HepG2 (cell line): ENCODE results near the gene KRTAP3-3. TPM values are rescaled to one million over a fixed set of nuclear protein-coding genes. Genes with fewer than 3 reads are reported as not detected.

Experiments
- ATF7-NPFF ChIP-seq: sonication (generic); formaldehyde crosslinking; IDR thresholded peaks from 2 replicates; pipeline ENCODE4 v1.8.1; 2023; ENCODE audit warnings: mild to moderate bottlenecking, low read depth, missing genetic modification reagents, moderate library complexity
- CEBPG ChIP-seq: IDR thresholded peaks from 2 replicates; pipeline ENCODE4 v1.6.1; 2016
- CENPX ChIP-seq: sonication (generic); formaldehyde crosslinking; IDR thresholded peaks from 2 replicates; pipeline ENCODE4 v1.9.0; 2021; ENCODE audit warnings: mild to moderate bottlenecking, missing genetic modification reagents, moderate library complexity
- DPF2 ChIP-seq: sonication (generic); formaldehyde crosslinking; IDR thresholded peaks from 2 replicates; pipeline ENCODE4 v1.4.0; 2020; ENCODE audit warnings: mild to moderate bottlenecking, low read depth, missing genetic modification reagents, borderline replicate concordance
- E2F1 ChIP-seq: sonication (generic); formaldehyde crosslinking; IDR thresholded peaks from 2 replicates; pipeline ENCODE4 v1.5.0; 2020; ENCODE audit warnings: missing genetic modification reagents
- ETV5 ChIP-seq: IDR thresholded peaks from 2 replicates; pipeline ENCODE4 v1.6.1; 2018; ENCODE audit warnings: missing biosample characterization, missing genetic modification reagents, inconsistent platforms, borderline replicate concordance
- FOXM1 ChIP-seq: sonication (generic); formaldehyde crosslinking; IDR thresholded peaks from 2 replicates; pipeline ENCODE4 v1.5.0; 2020; ENCODE audit warnings: missing genetic modification reagents
- FOXO1 ChIP-seq: sonication (generic); formaldehyde crosslinking; IDR thresholded peaks from 2 replicates; pipeline ENCODE4 v1.4.0; 2020; ENCODE audit warnings: missing genetic modification reagents
- MIXL1 ChIP-seq: IDR thresholded peaks from 2 replicates; pipeline ENCODE4 v1.6.1; 2016
- MYC ChIP-seq: sonication (generic); formaldehyde crosslinking; IDR thresholded peaks from 2 replicates; pipeline ENCODE4 v1.9.0; 2021; ENCODE audit warnings: missing genetic modification reagents, borderline replicate concordance
- NFRKB ChIP-seq: fragments of 450-650 bp; IDR thresholded peaks from 2 replicates; pipeline ENCODE4 v1.6.1; 2017
- POGK ChIP-seq: sonication (generic); formaldehyde crosslinking; conservative IDR thresholded peaks from 2 replicates; pipeline ENCODE4 v1.8.0; 2022; ENCODE audit warnings: mild to moderate bottlenecking, moderate library complexity, missing genetic modification reagents
- SP4 ChIP-seq: sonication (generic); formaldehyde crosslinking; IDR thresholded peaks from 2 replicates; pipeline ENCODE4 v1.8.1; 2023; ENCODE audit warnings: mild to moderate bottlenecking, missing genetic modification reagents
- TARDBP ChIP-seq: sonication (generic); formaldehyde crosslinking; IDR thresholded peaks from 2 replicates; pipeline ENCODE4 v1.8.0; 2022; ENCODE audit warnings: mild to moderate bottlenecking, missing genetic modification reagents
- TBX3 ChIP-seq: fragments of 450-650 bp; IDR thresholded peaks from 2 replicates; pipeline ENCODE4 v1.6.1; 2017; ENCODE audit warnings: antibody characterized with exemption, mild to moderate bottlenecking, inconsistent platforms, borderline replicate concordance
- ZBTB25 ChIP-seq: IDR thresholded peaks from 2 replicates; pipeline ENCODE4 v1.6.1; 2018; ENCODE audit warnings: missing genetic modification reagents
- ZFAT ChIP-seq: sonication (generic); formaldehyde crosslinking; conservative IDR thresholded peaks from 2 replicates; pipeline ENCODE4 v1.8.1; 2023; ENCODE audit warnings: missing genetic modification reagents, inconsistent platforms
- ZNF12 ChIP-seq: sonication (generic); formaldehyde crosslinking; IDR thresholded peaks from 2 replicates; pipeline ENCODE4 v1.5.0; 2020; ENCODE audit warnings: missing genetic modification reagents
- ZNF292 ChIP-seq: sonication (generic); formaldehyde crosslinking; IDR thresholded peaks from 2 replicates; pipeline ENCODE4 v1.8.1; 2022; ENCODE audit warnings: mild to moderate bottlenecking, low read depth, missing genetic modification reagents, borderline replicate concordance
- ZNF441 ChIP-seq: sonication (generic); formaldehyde crosslinking; IDR thresholded peaks from 2 replicates; pipeline ENCODE4 v1.7.0; 2021; ENCODE audit warnings: missing genetic modification reagents, borderline replicate concordance
- ZNF562 ChIP-seq: sonication (generic); formaldehyde crosslinking; IDR thresholded peaks from 2 replicates; pipeline ENCODE4 v1.8.0; 2022; ENCODE audit warnings: missing genetic modification reagents, borderline replicate concordance
- ZNF569 ChIP-seq: sonication (generic); formaldehyde crosslinking; IDR thresholded peaks from 2 replicates; pipeline ENCODE4 v1.5.0; 2020; ENCODE audit warnings: mild to moderate bottlenecking, missing genetic modification reagents, moderate library complexity, borderline replicate concordance
- ZNF589 ChIP-seq: sonication (generic); formaldehyde crosslinking; conservative IDR thresholded peaks from 2 replicates; pipeline ENCODE4 v1.8.0; 2022; ENCODE audit warnings: mild to moderate bottlenecking, moderate library complexity, missing genetic modification reagents
- ZNF672 ChIP-seq: sonication (generic); formaldehyde crosslinking; IDR thresholded peaks from 2 replicates; pipeline ENCODE4 v1.8.1; 2022; ENCODE audit warnings: missing genetic modification reagents
- ZNF782 ChIP-seq: sonication (generic); formaldehyde crosslinking; IDR thresholded peaks from 2 replicates; pipeline ENCODE4 v1.4.0; 2020; ENCODE audit warnings: missing genetic modification reagents, mild to moderate bottlenecking, borderline replicate concordance
- polyA plus RNA-seq, 8 experiments: library from polyadenylated mRNA; depleted of rRNA in 3 of 8; stranded (reverse) in 7 of 8; unstranded in 1 of 8; fragments of >200 nt; fragmentation: Illumina TruSeq in 4 of 8; extraction: Trizol in 4 of 8; gene quantifications; 2 replicates each; pipeline versions ENCODE4 v1.2.1 to v1.2.3, GENCODE V29; 2011 to 2016; ENCODE audit warnings: low read depth in 4 of 8, missing spikeins in 1 of 8, mixed read lengths in 1 of 8; ENCODE audit not compliant: insufficient read depth in 1 of 8
- total RNA-seq, 5 experiments: library from RNA; depleted of rRNA; stranded (reverse); fragments of >200 nt; fragmentation: Illumina TruSeq; extraction: Trizol; gene quantifications; 2 replicates each; pipeline ENCODE4 v1.2.3, GENCODE V29; 2016; ENCODE audit warnings: low read depth in 1 of 5

KRTAP3-3 gene
- total and polyA plus RNA-seq, 2 of the 13 experiments (the other 11 are each of a cell fraction or from before 2014, with no cell fraction given), result not detected

GRCh38 chr17:40958086-40958953 is 35.6 kb downstream of the KRTAP3-3 start (continued):
- TF ChIP-seq ZNF562 (CRISPR knock-in tag), result no peak
- no peak for TF ChIP-seq ZNF569
- TF ChIP-seq SP4 (CRISPR knock-in tag), result no peak
- TF ChIP-seq ZNF441 (CRISPR knock-in tag), result no peak
- no peak for TF ChIP-seq ZBTB25 (CRISPR knock-in tag)
- TF ChIP-seq E2F1 (CRISPR knock-in tag), result no peak
- TF ChIP-seq CEBPG (CRISPR knock-in tag), result peak; percentile 61
- peak; percentile 18; the same call in 1 of the 2 replicates for TF ChIP-seq TBX3
- peak; percentile 98 for TF ChIP-seq FOXO1 (CRISPR knock-in tag)
- TF ChIP-seq ZNF672 (CRISPR knock-in tag), result no peak
- no peak for TF ChIP-seq NFRKB
- TF ChIP-seq ZNF782 (CRISPR knock-in tag), result no peak
- no peak for TF ChIP-seq ZNF292 (CRISPR knock-in tag)
- peak; percentile 81 for TF ChIP-seq MIXL1 (CRISPR knock-in tag)
- no peak for TF ChIP-seq ZFAT (CRISPR knock-in tag)
- TF ChIP-seq TARDBP (CRISPR knock-in tag), result peak; percentile 76; the same call in 1 of the 2 replicates
- TF ChIP-seq POGK (CRISPR knock-in tag), result no peak
- peak; percentile 86; the same call in 1 of the 2 replicates for TF ChIP-seq ETV5
- no peak for TF ChIP-seq ZNF589
- no peak for TF ChIP-seq CENPX (CRISPR knock-in tag)
- TF ChIP-seq MYC (CRISPR knock-in tag), result no peak
- no peak; the same call in 1 of the 2 replicates for TF ChIP-seq ZNF12
- peak; percentile 78 for TF ChIP-seq DPF2 (CRISPR knock-in tag)
- TF ChIP-seq ATF7-NPFF (CRISPR knock-in tag), result no peak
- TF ChIP-seq FOXM1, result no peak
